ENCODE data around the gene TAF11L5. TPM values are rescaled to one million over a fixed set of nuclear protein-coding genes. Genes with fewer than 3 reads are reported as not detected.
"Not testable (repeated sequence)": the region's sequence is repeated elsewhere in the genome, so short reads cannot be mapped to it uniquely, and the experiment has no call there.

The TAF11L5 gene
- not detected in 2 replicates for total RNA-seq (2014; rRNA removed)
- not detected for polyA plus RNA-seq (2012)

DNA sequence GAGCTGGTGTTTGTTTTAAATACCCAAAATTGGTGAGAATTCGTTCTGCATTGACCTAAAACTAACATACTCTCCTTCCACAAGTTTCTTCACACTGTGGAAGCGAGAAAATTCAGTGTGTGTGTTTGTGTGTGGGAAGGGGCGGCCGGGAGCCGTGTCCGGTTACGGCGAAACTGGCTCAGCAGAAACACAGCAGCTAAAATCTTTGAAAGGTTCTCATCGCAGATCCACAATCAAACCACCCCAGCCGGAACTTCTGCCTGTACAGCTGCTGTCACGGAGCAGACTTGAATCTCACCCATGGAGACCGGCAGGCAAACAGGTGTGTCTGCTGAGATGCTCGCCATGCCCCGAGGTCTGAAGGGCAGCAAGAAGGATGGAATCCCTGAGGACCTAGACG, at the start of gene TAF11L5:
TSS of gene TAF11L5 (plus strand) at position 301 of the 400 bp plus-strand sequence.
- DNase-seq (ENCODE audit: low read depth): not testable (repeated sequence)

- DNase-seq (ENCODE audit: low read depth): no peak
These were observed 48.0 kb upstream of the TAF11L5 start for GRCh38 chr5:17477043-17477442.

DNA sequence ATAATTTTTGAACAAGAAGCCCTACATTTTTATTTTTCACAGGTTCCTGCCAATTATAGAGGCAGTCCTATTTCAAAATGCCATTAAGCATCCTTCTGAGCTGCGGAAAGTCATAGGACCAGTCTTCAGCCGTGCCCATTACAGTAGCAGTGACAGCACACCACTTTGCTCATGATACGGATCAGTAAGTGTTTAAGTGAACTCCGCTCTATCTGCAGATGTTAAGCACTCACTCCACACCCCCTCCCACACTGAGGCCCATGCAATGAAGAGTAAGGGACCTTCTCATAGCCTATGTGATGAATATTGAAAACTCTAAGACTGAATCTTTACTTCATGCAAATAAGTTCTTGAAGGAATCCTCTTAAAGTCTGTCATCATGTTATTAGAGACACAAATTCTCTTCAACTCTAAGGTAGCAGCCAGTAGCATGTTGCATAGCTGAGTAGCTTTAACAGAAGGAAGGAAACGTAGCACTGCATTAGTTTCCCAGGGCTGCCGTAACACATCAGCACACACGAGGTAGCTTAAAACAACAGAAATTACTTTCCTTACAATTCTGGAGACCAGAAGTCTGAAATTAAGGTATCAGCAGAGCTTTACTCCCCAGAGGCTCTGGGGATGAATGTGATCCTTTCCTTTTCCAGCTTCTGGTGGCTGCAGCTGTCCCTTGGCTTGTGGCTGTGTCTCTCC, 47.3 kb upstream of the TAF11L5 start:
- DNase-seq (ENCODE audit: low read depth): no peak

GRCh38 chr5:17481378-17481777, 43.7 kb upstream of the TAF11L5 start:
- DNase-seq (ENCODE audit: low read depth): no peak

DNA sequence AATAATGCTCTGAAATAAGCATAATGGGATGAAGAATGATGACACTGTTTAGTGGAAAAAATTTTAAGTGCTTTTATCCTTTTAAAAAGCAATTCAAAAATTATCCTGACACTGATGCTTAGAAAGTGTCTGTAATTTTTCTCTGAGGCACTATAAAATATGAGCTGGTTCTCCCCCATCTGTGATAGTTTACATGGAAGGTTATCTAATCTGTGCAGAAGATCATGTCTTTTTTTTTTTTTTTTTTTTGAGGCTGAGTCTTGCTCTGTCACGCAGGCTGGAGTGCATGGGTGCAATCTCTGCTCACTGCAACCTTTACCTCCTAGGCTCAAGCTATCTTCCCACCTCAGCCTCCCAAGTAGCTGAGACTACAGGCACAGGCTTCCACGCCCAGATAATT, 42.2 kb upstream of the TAF11L5 start:
- no peak for DNase-seq (ENCODE audit: low read depth)

DNA sequence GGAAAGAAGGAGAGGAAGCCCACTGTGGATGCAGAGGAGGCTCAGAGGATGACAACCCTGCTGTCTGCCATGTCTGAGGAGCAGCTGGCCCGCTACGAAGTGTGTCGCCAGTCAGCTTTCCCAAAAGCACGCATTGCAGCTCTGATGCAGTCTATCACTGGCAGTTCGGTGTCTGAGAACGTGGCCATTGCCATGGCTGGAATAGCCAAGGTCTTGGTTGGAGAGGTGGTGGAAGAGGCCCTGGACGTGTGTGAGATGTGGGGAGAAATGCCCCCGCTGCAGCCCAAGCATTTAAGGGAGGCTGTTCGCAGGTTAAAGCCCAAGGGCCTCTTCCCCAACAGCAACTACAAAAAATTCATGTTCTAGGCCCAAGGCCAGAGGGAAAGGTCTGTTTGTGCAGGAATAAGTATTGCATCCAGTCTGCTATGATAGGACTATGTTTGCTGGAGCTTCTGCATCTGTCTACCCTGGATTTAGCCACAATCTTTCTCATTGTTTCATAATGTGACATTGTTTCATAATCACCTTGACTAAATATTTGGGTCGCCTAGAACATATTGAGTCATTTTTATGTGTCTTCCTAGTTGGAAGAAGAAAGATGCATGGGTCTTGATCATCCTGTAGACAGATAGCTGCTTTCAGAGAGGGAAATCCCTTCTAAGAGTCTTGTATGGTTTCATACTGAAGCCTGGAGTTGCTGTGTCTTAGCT, 38.4 kb upstream of the TAF11L5 start:
- DNase-seq (ENCODE audit: low read depth): not testable (repeated sequence)

GRCh38 chr5:17487174-17487512, 37.9 kb upstream of the TAF11L5 start:
- DNase-seq (ENCODE audit: low read depth): no peak

- not testable (repeated sequence) for DNase-seq (ENCODE audit: low read depth)
These were observed 33.8 kb upstream of the TAF11L5 start for GRCh38 chr5:17491257-17491656.

DNA sequence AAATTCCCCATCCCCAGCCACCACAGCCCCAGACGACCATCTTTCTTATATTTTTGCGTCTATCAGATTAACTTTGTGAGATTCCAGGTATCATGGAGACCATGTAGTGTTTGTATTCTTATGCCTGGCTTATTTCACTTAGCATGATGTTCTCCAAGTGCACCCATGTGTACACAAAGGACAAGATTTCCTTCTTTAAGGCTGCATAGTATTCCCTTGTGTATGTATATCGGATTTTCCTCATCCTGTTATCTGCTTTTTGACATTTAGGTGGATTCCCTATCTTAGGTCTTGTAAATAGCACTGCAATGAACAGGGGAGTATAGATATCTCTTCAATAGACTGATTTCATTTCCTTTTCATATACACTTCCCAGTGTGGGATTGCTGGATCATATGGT, 32.3 kb upstream of the TAF11L5 start:
- DNase-seq (ENCODE audit: low read depth): no peak

- DNase-seq (ENCODE audit: low read depth): no peak
These were observed 27.6 kb upstream of the TAF11L5 start for GRCh38 chr5:17497446-17497845.

GRCh38 chr5:17497931-17498330, 27.1 kb upstream of the TAF11L5 start, which contains the start of gene TAF11L2:
TSS of gene TAF11L2 (plus strand) at chr5:17498231.
- not testable (repeated sequence) for DNase-seq (ENCODE audit: low read depth)

- DNase-seq (ENCODE audit: low read depth): no peak
These were observed 13.2 kb upstream of the TAF11L5 start for GRCh38 chr5:17511775-17512325.

GRCh38 chr5:17517526-17517925, 7.5 kb upstream of the TAF11L5 start:
- not testable (repeated sequence) for DNase-seq (ENCODE audit: low read depth)

DNA sequence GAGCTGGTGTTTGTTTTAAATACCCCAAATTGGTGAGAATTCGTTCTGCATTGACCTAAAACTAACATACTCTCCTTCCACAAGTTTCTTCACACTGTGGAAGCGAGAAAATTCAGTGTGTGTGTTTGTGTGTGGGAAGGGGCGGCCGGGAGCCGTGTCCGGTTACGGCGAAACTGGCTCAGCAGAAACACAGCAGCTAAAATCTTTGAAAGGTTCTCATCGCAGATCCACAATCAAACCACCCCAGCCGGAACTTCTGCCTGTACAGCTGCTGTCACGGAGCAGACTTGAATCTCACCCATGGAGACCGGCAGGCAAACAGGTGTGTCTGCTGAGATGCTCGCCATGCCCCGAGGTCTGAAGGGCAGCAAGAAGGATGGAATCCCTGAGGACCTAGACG, 7.0 kb upstream of the TAF11L5 start, which contains the start of gene TAF11L3:
TSS of gene TAF11L3 (plus strand) at position 301 of the 400 bp plus-strand sequence.
- DNase-seq (ENCODE audit: low read depth): not testable (repeated sequence)

DNA sequence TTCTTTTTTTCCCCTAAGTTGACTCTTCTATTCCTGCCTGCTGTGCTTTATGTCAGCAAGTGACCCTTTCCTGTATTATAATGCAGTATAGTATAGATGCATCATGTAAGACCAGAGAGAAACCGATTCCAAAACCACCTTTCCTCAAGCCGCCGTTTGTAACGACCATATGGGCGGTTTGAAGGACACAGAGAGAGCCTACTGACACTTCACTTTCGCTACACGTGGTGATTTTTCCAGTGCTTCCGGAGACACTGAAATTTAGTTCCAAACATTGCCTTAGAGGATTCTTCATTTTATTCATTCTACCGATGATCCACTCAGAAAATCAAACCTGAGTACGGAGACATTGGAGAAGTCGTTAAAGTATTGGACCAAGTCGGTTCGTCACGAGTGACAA, 5.5 kb upstream of the TAF11L5 start:
- not testable (repeated sequence) for DNase-seq (ENCODE audit: low read depth)

DNA sequence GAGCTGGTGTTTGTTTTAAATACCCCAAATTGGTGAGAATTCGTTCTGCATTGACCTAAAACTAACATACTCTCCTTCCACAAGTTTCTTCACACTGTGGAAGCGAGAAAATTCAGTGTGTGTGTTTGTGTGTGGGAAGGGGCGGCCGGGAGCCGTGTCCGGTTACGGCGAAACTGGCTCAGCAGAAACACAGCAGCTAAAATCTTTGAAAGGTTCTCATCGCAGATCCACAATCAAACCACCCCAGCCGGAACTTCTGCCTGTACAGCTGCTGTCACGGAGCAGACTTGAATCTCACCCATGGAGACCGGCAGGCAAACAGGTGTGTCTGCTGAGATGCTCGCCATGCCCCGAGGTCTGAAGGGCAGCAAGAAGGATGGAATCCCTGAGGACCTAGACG, 3.5 kb upstream of the TAF11L5 start, which contains the start of gene TAF11L4:
TSS of gene TAF11L4 (plus strand) at position 301 of the 400 bp plus-strand sequence.
- not testable (repeated sequence) for DNase-seq (ENCODE audit: low read depth)

DNA sequence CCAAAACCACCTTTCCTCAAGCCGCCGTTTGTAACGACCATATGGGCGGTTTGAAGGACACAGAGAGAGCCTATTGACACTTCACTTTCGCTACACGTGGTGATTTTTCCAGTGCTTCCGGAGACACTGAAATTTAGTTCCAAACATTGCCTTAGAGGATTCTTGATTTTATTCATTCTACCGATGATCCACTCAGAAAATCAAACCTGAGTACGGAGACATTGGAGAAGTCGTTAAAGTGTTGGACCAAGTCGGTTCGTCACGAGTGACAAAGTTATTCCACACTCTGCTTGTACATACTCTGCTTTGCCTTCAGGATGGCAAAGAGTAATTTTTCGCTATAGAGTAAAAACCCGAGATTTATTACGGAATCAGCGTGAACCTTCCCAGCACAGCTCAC, 1.5 kb downstream of the TAF11L5 start:
- DNase-seq (ENCODE audit: low read depth): not testable (repeated sequence)

DNA sequence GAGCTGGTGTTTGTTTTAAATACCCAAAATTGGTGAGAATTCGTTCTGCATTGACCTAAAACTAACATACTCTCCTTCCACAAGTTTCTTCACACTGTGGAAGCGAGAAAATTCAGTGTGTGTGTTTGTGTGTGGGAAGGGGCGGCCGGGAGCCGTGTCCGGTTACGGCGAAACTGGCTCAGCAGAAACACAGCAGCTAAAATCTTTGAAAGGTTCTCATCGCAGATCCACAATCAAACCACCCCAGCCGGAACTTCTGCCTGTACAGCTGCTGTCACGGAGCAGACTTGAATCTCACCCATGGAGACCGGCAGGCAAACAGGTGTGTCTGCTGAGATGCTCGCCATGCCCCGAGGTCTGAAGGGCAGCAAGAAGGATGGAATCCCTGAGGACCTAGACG, 3.3 kb downstream of the TAF11L5 start, which contains the start of gene TAF11L6:
TSS of gene TAF11L6 (plus strand) at position 301 of the 400 bp plus-strand sequence.
- not testable (repeated sequence) for DNase-seq (ENCODE audit: low read depth)

Measured in LHCN-M2 (cell line).